HG02571 (cell line): ENCODE data around the gene CNN3.
A peak's percentile ranks its signal among the peaks of the same experiment; 100 is the strongest.

Experiments
- ATAC-seq: cut with Tn5 transposase; IDR thresholded peaks from one replicate; pipeline ENCODE4 v1.9.1; 2021; ENCODE audit warnings: mild to moderate bottlenecking, moderate library complexity; ENCODE audit not compliant: unreplicated experiment

Gene CNN3

DNA sequence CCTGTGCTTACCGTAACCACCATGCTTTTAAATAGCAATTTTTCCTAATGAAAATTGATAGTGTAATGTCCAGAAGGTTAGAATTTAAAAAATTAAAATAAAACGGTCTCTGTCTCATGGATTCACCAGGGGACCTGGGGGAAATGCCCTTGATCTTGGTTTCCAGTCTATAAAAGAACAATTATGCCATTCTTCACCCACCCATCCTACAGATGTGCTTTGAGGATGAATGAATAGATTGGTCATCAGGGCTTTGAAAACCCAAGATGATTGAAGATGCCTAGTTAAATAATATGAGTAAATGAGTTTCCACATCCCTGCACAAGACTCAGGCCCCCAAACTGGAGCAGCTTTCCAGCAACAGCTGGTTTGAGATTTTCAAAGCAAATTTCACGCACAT, 38.7 kb downstream of the CNN3 start:
- ATAC-seq = no peak

DNA sequence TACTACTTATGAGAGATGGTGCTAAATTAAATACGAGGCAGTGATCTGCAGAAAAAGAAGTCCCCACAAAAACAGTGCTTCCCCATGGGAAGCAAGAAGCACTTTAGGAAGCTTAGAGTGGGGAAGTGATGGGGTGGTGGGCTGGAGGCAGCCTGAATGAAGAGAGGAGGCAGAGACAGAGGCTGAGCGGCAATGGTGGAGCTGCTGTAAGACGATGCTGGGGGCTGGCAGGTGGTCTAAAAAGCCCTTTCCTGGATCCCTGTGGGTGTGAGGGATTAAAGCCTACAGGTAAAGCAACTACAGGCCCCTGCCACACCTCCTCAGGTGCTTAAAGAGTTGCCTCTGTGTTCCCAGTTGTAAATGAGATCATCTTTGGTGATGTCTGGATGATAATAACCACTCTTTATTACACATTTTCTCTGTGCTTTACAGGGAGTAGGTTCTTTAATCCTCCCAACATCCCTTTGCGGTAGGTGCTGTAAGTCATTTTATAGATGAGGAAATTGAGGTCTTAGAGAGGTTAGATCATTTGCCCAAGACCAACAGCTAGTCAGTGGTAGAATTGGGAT, 39.2 kb downstream of the CNN3 start:
- no peak for ATAC-seq

DNA sequence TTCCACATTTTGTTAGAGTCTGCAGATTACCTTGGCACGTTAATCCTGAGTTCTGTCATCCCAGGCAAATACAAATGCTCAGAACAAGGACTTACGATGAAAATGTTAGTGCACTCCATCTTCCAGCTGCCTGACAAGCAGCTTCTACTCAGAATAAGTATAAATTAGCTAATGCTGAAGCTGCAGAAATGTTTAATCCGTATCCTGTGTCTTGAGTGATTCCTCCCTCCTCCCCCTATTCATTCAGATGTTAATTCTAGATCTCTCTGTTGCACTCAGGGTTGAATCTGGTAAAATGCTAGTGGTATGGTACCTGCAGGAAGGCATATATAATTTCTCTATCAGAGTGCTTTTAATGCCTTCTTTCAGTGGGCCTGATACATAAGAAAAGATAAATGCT, 39.8 kb downstream of the CNN3 start:
- no peak for ATAC-seq

DNA sequence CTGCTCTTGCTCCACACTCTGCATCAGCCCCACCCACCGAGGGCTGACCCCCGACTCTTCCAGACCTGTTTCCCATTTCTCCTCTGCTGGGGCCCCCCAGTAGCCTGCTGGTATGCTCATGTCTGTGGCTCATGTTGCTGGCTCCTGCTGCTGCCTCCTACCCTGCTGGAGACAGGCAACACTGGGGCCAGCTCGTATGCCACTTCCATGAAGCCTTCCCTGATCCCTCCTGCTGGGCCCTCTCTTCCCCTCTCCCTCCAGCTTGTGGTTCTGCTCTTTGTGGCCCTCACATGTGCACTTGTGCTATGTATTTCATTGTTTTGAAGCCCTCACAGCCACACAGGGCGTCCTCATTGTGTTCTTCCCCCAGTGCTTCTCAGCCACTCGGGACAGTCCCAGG, 40.5 kb downstream of the CNN3 start:
- no peak for ATAC-seq

DNA sequence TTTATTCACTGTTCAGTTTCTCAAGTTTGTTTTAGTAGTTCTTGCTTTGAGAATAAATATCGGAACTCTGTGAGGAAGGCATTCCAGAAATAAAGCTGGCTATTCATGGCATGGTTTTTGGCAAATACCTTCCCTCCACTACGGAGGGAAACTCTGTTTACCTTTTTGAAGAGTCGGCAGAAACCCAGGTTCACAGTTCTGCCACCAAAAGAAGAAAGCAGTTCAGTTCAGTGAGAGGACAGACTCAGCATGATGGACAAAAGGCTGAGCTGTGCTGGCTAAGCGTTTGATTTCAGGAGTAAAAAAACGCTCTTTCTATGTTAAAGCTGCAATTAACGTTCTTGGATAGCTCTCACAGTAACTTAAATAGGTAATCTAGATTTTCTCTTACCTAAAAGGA, 42.4 kb downstream of the CNN3 start:
- ATAC-seq = no peak

DNA sequence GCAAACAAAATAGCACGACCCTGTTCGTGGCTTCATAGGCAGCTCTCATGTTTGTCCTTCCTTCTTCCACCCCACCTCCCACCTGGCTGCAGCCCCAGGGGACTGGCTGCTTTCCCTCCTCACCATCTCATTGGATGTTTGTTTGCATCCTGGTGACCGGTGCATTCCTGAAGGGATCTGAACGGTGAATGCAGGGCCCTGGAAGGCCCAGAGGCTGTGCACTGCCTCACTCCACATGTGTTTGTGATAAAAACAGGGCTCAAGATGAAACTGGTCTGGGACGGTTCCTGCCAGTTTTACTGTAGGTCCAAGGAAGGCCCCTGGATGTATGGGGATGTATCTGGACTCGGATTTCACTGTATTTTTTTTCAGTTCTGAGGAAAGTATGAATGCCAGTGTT, 42.8 kb downstream of the CNN3 start:
- ATAC-seq = no peak

DNA sequence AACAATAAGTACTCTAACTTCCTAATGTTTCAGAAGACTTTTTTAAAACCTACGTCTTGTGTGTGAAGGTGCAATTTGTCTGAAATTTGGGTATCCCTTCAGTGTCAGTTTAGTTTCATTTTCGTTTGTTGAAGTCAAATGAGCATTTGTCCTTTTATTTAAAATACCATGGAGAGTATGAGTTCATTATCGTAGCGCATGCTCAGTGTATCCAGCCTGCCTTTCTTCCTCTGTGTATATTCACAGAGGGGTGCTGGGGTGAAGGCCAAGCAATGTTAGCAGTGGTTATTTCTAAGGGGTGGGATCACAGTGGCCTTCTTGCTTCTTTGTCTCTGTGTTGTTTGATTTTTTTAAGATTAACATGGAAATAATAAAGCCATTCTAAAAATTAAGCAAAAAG, 43.2 kb downstream of the CNN3 start:
- no peak for ATAC-seq

DNA sequence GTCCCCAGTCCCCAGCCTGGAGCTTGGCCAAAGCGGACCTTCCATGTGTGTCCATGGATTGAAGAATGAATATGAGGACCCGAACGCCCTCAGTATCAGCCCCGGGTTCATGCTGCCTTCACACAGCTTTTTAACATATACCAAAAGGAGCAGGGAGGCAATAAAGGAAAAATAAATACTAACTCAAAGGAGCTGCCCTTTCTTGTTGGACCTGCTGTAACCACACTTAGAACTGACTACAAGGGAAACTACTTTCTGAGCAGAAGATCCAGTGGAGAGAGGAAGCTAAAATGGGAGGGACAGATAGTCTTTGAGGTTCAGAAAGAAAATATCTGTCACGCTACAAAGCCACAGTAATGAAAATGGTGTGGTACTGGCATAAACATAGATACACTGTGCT, 48.6 kb downstream of the CNN3 start:
- ATAC-seq = no peak

DNA sequence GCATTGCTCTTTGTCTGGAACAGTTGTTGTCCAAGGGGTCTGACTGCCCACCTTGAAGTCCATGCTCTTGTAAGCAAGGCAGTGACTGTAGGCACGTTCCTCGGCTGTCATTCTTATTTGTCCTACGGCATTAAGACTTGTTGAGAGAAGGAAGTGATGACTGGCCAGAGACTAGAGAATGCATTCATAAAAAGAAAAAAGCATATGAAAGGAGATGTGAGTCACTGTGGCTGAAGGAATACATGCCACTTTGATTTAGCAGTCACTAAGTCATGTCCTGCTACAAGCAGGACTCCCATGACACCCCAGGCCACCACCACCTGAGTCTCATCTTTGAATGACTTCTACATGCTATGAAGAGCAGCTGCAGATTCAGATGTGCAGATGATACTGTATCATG, 50.5 kb downstream of the CNN3 start:
- no peak for ATAC-seq

DNA sequence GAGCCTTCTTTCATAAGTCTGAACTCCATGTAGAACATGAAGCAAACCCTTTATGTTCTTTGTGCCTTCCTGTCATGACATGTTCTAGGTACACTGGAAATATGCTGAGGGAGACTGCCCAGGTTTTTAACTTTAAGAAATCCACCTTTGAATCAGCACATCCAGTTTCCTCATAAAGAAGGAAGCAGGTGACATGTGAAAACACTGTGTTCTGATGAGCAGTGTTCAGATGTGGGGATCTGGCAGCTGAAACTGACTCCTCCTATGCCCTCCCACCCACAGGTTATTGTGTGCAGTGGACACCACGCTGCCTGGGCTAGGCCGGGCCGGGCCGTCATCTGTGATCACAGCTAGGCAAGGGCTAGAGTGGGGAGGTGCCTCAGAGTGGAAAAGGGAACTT, 51.1 kb downstream of the CNN3 start:
- no peak for ATAC-seq

DNA sequence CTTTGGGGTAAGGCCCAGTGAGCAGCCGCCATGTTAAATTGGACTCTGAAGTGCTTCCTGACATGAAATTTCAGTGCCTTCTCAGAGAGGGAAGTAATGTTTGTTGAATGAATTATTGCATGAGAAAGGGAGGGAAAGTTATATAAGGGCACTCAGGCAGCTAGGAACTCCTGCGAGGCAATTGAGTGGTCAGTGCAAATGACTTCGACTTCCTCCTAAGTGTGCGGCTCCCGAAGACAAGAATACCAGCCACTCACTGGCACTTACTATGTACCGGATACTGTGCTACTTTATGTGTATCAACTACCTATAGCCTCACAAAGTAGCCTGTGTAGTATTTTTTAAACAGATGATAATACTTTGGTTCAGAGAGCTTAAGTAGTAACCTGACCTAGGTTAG, 52.5 kb downstream of the CNN3 start:
- ATAC-seq = no peak

DNA sequence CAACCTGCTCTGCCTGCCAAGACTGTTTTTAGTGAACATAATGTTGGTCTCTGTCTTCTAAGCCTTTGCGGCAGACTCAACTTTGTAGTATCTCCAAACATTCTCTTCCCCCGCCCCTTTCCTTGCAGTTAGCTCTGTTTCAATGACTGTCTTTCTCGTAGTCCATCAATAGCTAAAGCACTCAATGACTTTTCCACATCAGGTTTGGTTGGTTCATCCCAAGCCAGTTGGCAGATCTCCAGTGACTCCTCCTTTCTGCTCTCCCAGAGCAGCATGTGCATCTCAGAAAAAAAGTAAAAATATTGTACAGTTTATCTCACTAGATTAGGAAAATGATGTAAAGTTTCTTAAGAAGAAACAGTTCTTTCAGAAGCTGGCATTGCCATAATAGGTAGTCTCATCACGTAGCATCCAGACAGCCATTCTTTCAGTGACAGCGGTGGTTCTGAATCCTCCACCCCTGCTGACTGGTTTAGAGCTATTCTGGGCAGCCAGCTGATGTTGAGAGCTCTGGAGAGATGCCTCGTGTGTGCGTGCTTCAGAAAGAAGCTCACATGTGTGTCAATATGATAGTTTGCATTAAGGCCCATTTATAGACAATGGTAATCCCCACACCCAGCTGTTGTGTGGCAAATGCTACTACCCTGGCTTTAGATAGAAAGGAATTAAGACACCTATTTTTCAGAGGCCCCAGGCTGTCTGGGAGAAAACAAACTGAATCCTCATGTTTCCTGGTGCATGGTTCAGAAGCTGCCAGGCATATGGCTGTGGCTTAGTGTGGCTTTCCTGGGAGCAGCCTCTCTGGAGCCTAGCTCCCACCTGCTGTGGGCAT, 53.2 kb downstream of the CNN3 start:
- ATAC-seq = peak; percentile 70

DNA sequence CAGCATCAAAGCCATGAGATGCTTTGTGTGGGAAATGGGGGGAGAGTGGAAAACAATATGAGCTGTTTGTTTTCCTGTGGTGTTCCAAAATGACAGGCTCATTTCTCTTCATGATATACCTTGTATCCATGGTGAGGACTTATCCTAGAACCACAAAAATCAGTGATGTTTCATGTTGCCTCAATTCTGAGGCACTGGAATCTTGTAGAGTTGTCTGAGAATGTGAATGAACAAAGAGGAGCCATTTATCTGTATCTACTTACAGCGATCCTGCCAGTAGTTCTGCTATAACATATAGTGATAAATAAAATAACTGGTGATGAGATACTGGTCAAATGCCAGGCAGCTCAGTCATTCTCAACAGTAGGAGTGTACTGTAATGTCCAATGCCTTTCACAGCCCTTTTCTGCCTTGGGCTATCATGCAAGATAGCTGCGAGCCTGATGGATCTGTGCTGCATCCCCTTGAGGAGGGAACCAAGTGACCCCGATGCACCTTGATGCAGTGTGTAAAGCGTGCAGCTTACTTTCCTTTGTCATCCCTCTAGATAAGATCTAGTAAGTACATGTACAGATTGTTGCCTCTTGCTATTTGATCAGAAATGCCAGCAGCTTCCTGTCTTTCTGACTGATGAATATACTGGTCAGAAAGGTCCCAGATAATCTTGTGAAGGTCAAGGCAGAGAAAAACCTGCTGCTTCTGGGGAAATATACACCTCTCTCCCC, 54.0 kb downstream of the CNN3 start:
- no peak for ATAC-seq

DNA sequence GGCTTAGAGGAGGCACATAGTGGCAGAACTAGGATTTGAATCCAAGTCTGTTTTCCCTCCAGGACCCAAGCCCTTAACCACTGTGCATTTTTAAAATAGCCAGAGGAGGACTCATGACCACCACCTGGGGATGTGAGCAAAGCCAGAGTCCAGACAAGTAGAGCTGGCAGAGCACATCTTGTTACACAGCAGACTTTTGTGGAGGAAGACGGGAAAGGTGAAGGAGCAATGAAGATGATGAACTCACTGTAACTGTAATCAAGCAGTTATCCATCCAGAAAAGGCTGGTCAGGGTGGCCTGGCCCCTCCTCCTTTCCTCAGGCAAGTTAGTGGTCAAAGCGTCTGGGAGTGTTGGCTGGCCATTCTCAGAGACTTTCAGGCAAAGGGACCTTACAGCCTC, 55.9 kb downstream of the CNN3 start:
- ATAC-seq = no peak

DNA sequence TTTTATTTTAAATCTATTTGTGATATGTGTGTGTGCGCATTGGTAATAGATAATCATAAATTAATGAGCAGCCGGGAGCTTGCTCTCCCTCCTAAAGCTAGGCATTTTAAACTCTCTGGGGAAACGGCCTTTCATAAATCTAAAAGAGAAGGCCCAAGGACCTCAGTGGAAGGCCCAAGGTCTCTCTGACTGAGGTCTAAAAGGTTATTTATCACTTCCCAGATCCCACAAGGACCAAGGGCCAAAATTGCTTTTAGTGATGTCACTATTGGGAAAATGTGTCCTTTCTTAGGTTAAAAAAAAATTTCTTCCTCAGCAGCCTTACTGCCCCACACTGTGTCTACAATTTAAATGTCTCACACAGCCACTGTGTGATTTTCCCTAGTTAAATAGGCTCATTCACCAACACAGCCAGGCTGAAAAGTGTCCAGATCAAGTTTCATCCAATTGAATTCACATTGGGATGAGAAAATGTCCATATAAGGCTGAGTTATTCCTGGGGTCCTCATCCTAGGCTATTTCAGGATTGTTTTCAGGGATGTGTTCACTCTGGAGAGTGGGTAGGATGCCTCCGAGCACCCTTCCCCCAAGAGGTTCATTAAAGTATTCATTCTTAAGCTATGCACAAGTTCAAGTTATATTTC, 60.6 kb downstream of the CNN3 start:
- ATAC-seq = no peak

DNA sequence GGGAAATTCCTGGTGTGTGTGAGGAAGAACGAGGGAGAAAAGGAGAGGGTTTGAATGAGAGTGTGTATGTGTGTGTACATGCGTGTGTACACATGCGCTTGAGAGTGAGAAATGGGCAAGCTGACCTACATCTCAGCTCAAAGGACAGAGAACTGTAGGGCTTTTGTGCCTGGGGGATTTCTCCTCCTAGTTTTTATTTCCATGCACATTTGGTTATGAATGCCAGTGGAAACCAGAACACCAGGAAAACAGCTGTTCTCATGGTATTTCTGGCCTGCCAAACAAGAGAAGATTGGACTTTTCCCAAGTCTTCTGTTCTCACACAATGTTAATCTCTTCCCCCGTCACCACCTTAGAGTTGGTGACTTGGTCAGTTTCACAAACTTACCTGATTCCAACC, 61.5 kb downstream of the CNN3 start:
- ATAC-seq = no peak

DNA sequence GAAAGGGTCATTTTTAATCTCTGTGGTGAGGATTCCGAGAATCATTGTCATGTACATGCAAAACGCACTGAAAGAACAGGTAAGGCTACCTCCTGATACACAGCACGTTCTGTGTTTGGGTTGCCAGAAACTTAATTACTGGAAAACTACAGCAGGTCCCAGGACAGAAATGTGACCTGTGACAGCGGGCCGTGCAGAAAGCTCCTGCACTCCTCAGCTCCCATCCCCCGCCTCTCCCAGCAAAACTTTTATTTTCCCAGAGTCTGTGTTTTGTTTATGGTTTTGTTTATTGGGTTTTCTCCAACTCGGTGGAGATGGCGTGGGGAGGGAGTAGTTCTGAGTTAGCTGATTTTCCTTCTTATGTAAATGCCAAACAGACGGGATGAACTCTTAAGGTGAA, 62.1 kb downstream of the CNN3 start:
- no peak for ATAC-seq

DNA sequence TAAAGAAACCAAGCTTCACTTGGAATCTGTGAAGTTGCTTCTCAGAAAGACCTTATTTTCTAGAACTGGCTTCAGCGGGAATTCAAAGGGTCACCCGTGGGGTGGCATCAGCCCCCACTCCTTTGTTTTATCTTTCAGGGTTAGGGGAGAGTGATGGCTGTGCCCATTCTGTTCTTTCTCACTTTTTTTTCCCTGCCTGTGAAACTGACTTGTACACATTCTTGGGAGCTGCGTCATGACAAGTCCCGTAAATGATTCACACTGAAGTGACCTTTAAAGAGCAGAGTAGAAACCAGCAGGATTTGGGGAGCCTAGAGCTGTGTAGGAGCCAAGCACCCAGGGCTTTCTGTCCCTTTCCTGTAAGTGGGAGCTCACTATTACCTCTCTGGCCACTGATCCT, 63.0 kb downstream of the CNN3 start:
- ATAC-seq = no peak

DNA sequence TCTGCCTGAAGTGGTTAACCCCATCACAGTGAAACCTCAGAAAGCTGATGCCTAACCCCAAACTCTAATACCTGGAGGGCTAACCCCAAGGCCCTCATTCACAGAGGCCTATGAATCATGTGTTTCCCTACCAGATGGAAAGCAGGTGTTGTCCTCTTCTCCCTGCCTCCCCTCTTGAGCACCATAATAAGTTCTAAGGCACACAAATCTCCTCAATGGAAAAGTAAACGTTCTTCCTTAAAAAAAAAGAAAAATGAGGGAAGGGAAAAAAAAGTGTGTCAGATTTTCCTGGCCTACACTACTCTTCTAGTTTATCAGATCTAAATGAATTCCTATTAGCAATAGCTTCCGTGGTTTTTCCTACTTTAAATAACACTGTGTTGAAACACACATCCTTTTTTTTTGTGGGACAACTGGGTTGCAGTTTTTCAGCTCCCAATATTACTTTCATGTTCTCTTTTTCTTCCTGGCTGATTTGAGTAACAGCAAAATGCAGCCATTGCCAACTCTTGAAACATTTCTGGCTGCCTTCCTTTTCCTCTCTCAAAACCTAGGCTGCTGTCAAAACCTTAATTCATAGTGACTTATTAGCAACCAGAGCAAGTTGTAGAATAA, 63.5 kb downstream of the CNN3 start:
- no peak for ATAC-seq

DNA sequence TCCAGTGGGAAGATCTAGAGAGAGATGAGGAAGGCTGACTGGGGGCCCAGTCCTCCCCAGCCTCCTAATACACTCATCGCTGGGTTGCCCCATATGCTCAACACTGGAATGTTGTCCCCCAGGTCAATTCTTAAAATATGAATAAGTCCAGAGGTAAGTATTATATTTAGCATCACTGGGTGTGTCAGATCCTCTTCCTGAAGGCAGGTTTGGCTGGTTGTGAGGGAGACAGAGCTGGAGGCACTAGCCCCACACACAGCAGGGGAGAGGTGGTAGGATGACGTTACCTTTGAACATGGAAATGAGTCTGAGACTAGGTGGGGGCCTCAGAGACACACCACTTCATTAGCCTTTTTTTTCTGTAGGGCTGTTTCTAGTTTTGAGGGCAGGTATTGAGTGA, 64.2 kb downstream of the CNN3 start:
- ATAC-seq = no peak

DNA sequence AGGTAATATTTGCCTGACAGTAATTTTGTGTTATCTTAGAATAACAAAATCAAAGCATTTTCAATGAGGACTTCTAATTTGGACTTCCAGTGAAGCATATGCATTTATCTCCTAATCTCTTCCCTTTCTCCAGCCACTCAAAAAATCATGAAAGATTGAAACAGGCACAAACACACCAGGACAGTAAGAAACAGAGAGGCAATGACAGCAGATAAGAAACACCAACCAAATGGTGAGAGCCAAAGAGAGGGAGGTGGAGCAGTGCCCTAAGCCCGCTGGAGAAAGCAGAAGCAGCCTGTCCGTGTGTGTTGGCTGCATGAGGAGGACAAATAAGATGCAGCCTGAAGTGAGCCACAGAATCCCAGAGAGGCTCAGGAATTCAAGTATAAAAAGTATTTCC, 67.7 kb downstream of the CNN3 start:
- ATAC-seq = no peak
